GM19239 (cell line): ENCODE measurements around the gene FAM120B.

Experiments used
- DNase-seq: peaks from one replicate; pipeline ENCODE4 v3.0.0; 2011; ENCODE audit warnings: low spot score; ENCODE audit not compliant: insufficient read length
- FAIRE-seq: peaks from 2 replicates; lab custom pipeline; 2011; peaks lifted over from hg19 to GRCh38; lab: Jason Lieb, UNC

FAM120B gene

DNA sequence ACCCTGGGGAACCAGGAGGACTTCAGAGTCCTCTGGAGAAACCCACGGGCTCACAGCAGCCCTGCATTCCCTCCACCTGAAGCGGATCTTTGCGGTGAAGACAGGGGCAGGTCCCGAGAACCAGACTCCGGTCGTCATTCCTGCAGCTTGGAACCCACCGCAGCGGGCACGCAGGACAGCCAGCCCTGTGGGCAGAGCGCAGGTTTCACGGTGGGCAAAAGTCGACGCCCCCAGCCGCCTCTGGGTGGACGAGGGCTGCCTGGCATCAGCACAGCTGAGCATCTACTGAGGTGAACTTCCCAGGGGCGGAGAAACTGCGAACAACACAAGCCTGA, 128.2 kb downstream of the FAM120B start:
- no peak for FAIRE-seq

DNA sequence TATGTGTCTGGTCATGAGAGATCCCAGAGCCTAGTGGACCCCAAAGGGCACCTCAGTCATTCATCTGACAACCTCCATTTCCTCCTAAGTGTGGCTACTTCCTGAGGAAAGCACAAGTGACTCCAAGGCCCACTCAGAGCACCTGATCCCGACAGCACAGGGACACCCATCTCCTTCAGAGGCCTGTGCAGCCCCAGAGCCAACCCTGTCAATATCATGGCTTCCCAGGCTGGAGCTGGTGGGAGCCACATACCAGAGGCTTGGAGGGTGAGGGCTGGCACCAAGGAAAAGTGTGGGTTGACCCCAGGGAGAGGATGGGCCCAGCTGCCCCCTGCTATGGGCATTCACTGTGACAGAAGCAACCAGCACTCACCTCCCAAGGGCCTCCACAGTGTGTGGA, 129.2 kb downstream of the FAM120B start:
- FAIRE-seq, result no peak
- DNase-seq, result no peak

More for the DNA sequence above, 128.2 kb downstream of the FAM120B start:
- DNase-seq, result no peak

DNA sequence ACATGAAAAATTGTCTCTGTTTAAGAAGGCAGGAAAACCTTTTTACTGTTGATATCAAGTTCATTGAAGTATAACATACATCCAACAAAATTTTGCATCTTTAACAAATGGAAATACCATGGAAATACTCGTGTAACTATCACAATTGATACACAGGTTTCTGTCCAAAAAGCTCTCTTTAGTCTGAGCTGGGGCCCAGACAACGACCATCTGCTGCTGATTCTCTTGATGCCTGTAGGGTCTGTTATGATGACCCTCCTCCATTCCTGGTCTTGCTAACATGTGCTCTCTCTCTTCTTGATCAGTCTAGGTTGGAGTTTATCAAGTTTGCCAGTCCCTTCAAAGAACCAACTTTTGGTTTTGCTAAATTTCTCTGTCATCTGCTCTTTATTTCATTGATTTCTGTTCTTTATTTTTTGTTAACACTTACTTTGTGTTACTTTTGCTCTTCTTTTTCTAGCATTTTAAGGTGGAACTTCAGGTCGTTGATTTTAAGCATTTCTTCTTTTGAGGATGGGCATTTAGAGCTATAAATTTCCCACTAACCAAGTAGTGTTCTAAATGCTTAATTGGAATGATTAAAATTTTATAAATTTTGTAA, 129.8 kb downstream of the FAM120B start:
- no peak for FAIRE-seq
- no peak for DNase-seq

DNA sequence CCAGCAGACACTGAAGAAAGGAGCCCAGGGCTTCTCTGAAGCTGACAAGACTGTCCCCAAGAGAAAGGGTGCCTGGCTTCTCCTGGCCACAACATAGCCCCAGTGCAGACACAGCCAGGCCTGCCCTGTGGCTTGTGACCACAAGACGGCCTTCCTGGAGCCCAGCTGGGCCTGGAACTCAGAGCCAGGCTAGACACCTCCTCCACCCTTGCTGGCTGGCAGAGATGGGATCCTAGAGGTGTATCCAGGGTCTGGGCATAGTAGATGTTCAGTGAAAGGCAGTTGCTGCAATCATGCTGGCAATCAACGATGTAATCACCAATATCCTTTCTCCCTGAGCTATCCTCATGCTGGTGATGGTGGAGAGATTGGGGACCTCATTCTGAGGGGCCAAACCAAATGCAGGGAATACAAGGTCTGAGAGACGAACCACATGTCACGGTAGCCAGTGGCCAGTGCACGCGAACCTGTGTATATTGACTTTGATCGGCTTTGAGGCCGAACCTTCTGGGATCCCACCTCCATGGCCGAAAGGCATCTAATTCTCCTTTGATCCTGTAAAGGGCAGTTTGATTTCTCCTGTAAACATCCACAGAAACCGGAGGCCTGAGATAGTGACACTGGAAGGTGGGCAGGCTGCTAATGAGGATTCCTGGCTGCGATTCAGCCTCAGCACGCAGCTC, 131.3 kb downstream of the FAM120B start:
- no peak for FAIRE-seq
- no peak for DNase-seq

DNA sequence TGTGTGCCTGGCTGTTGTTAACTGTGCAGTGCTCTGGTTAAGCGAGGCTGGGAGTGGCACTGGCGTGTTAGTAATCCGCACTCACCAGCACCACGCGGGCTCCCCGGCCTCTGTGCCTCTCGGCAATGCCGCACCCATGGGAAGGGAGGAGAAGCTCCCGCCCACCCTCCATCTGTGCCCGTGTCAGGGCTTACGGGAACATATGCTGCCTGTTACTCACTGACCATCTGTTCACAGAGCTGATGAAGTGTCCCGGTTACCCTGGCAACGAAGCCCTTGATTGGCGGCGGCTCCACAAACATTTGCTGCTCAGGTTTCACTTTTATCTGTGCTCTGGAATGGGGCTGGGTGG, 131.8 kb downstream of the FAM120B start:
- peak; percentile 60 for DNase-seq
- peak; percentile 57 for FAIRE-seq

DNA sequence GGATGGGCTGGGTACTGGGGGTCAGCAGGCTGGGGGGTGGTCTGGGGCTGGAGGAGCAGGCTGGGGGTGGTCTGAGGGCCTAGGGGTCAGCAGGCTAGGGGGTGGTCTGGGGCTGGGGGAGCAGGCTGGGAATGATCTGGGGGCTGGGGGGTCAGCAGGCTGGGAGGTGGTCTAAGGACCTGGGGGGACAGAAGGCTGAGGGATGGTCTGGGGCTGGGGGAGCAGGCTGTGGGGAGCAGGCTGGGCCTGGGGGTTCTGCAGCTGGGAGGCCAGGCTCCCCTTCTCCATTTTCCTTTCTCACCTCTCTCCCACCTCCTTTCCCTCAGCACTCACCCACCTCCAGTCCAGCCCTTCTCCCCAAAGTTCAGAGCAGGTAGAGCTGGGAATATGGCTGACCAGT, 132.3 kb downstream of the FAM120B start:
- no peak for DNase-seq
- FAIRE-seq, result no peak

DNA sequence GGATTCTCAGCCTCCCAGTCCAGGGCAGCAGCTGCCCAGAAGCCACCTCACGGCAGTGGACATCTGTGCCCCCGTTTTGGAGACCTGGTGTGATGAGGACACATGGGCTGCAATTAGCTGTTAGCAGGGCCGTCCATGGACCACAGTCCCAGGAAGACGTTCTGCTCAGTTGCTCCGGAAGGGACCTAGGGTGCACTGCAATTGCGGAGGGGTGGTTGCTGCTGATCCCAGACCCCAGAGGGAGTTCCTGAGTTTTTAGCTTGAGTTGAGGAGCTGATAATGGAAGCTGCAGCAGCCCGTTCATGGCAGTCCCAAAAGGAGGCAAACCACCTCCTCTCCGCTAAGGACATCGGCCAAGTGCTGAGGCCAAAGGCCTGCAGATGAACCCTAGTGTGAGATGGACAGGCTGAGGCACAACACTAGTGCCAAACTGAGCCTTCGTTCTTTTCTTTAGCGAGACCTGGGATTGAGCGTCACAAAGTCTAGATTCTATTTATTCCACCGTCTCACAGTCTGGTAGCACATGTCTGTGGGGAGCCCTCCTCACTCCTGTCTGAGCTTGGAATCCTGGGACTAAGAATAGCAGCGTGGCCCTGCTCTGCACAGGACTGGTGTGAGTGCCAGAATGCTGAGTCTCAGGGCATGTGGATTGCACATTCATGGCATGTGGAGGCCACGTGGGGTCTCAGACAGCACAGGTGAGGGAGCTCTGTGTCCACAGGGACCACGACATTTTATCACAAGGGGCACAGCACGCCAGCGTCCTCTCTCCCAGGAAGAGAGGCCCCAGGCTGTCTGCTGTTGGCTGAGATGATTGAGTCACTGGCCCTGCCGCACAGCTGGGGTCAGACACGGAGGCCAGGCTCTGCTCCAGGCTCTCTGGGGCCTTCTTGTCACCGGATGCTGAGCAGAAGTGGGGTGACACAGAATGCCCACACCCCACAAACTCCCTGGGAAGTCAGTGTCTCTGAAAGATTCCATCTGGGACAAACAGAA, 133.1 kb downstream of the FAM120B start:
- no peak for FAIRE-seq
- DNase-seq, result no peak

DNA sequence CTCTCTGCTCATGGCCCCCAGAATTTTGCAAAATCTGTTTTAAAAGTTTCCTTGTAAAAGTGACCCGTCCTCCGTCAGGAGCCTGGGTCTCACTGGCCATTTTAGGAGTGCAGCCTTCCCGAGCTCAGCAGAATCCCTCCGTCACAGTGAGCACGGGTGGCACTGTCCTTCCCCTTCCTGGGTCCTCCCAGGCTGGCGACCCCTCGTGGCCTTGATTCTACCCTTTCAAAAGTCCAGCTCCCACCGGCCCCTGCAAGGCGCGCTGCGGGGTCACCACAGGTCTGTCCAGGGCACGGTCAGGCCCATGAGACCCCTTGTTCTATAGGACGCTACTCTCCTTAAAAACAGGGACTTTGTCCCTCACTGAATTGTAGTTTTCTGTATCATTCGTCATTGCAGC, 133.9 kb downstream of the FAM120B start:
- no peak for DNase-seq
- no peak for FAIRE-seq

DNA sequence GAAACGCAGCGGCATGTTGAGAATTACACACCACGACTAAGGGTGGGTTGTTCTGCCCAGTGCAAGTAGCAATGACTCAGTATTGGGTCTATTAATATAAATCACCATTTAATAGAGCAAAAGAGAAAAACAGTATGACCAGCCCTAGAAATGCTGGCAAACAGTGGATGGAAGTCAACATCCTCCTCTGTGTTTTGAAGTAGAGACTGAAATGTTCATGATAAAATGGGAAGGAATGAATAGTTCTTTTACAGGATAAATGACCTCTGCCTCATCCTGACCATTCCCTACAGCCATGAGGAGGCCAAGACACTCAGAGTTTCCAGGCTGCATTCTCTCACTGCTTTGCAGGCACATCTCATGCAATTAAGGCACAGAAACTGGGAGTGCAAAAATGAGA, 134.8 kb downstream of the FAM120B start:
- no peak for DNase-seq
- no peak for FAIRE-seq

DNA sequence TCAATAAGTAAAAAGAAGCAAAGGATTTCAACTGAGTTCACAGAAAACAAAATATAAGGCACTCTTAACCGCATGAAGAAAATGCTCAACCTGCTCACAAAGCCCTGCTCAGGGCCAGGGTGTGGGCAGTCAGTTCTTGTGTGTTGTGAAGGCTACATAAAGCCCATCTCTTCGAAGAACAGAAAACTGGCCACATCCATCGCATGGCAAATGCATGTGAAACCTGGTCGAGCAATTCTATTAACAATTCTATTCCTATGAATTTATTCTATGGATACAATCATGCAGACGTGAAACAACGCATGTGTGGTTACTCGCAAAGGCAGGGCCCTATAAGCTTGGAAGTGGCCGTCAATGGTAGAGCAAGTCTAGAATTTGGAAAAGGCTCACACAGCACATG, 136.0 kb downstream of the FAM120B start:
- FAIRE-seq (no peak), DNase-seq (no peak)

DNA sequence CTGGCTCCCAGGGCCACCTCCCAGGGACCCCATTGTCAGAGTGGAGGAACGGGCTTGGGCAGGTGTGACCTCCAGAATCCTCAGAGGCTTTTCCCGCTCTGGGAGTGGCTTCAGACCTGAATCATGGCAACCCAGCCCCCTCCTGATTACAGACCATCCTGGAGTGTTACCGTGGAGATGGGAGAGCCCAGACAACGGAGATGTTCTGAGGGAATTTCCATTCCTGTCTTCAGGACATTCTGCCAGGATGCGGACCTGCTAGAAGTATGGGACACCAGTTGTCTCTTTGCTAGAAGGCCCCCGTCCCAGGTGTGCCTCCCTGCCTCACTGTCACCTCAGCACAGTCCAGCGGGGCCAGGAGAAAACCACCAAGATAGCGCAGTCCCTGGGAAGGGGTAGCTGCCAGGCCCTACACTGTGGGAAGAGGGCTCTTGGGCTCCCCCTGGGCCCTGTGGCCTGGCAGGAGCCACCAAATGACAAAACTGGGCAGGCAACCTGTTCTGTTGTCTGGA, 136.6 kb downstream of the FAM120B start:
- FAIRE-seq, result no peak
- no peak for DNase-seq

DNA sequence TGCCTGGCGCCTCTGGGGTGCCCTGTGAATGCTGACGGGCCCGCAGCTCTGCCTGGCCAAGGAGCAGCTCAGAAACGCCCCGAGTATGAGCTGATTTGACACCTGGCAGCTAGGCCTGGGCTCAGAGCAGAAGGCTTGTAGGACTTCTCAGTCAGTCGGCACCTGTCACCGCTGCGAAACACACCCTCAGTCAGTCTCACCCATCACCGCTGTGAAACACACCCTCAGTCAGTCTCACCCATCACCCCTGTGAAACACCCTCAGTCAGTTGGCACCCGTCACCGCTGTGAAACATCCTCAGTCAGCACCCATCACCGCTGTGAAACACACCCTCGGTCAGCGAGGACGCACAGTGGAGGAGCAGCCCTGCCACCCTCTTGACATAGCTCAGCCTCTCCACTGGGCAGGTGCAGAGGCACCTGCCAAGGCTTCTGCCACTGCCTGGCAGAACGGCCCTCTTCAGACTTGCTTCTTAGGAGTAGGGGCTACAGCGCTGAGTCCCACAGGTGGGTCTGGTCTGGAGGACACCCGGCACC, 137.6 kb downstream of the FAM120B start:
- no peak for FAIRE-seq
- no peak for DNase-seq

DNA sequence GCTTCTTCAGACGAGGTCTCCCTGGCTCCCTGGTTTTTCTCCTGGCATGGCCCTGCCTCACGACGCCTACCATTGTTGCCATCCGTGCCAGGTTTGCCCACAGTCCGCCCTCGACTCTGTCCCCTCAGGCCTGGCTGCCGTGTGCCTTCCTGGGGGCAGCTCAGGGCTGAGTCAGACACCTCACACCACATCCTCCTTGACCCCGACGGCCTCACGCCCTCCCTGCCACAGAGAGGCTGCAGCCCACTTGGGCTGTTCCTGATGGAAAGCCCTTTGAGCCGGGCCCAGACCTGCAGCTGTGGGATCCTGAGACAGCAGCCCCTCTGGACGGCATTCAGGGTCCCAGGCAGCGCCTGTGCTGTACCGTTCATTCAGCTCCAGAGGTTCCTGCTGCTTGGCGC, 138.3 kb downstream of the FAM120B start:
- no peak for DNase-seq
- FAIRE-seq, result no peak

DNA sequence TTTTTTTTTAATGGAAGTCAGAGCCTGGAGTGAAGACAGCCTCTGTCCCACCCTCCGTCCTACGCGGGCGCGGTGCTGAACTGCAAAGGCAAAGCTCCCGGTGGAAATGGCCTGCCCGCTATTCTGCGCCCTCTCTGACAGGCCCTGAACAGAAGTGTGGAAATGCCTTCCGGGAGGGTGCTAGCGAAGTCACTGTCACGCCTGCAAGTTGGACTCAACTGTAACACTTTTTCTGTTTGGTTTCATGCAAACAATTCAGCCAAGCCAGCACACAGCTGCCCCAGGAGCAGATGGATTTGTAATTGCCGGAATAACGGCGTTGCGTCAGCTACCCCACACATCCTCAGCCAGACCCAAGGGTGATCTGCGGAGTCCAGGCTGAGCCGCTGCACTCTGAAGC, 138.9 kb downstream of the FAM120B start:
- FAIRE-seq, result no peak
- no peak for DNase-seq

DNA sequence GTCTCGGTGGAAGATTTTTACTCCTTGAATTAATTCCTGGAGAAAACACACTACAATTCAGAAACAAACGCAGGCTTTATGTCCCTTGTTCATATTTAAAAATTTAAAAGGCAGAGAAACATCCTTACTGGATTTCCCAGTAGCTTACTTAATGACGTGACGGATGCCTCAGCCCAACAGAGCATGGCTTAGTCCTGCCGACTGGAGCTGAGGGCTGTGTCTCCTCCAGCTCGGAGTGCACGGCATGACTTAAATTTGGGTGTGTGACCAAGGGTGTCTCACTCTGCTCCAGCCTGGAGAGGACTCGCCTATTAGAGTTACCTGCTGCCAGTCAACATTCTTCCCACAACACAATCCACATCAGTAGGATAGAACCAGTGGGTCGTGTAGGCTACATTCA, 139.4 kb downstream of the FAM120B start:
- FAIRE-seq (no peak), DNase-seq (no peak)

DNA sequence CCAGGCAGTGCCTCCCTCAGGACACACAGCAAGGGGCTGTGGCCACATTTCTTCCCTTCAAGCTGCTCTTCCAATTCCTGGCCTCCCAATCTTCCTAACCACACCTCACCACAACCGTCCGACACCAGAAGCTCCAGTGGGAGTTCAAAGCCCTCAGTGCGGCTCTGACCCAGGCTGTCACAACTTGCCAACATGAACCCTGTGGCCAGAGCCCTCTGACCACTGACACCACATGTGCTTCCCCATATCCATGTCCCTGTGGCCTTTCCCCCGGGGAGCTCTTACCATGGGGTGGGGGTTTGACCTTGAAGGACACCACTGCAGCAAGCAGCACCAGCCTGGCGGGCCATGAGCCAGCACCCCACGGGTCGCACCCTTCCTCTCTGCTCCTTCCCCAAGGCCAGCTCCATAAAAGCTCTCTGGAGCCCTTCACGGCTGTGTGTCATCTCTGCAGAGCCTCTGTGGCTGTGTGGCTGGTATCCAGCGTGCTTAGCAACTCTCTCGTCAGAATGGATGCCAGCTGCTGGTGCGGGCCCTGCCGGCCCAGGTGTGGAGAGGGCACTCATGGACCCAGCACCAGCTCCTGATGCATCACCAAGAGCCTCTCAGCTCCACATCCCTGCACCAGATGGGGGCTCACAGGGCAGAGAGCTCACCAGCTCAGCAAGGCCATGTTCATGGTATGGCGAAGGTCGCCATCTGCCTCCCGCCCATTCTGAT, 140.4 kb downstream of the FAM120B start:
- FAIRE-seq (no peak), DNase-seq (no peak)

DNA sequence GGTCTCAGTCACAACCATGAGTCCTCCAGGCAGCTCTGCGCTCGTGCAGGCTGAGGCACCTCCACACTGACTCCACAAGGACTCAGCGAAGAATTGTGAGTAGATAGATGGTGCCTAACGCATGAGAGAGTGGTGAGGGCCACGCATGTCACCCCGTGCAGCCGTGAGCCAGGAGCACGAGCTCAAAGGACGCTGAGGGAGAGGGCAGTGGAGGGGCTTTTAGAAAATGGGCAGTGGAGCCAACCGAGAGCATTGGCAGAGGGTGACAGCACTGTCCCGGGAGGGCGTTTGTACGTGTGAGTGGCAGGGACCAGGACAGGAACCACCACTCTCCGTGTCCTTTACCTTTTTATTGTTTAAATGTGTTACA, 141.0 kb downstream of the FAM120B start:
- no peak for FAIRE-seq
- DNase-seq, result no peak

DNA sequence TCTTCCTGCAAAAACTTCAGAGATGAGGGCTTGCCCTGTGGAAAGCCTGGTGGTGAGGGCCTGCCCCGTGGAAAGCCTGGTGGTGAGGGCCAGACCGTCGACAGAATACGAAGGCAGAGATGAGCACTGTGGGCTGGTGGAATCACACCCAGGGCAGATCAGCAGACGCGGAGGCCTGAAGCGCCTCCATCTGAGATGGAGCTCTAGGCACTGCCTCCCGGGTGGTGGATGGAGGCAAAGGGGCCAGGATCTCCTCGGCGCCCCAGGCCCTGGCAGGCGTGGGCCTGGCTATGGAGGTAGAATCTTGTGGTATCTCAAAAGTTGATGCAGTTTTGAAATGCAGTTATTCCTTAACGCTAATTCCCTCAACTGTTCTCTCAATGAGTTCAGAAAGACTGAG, 141.8 kb downstream of the FAM120B start:
- no peak for DNase-seq
- FAIRE-seq, result no peak

DNA sequence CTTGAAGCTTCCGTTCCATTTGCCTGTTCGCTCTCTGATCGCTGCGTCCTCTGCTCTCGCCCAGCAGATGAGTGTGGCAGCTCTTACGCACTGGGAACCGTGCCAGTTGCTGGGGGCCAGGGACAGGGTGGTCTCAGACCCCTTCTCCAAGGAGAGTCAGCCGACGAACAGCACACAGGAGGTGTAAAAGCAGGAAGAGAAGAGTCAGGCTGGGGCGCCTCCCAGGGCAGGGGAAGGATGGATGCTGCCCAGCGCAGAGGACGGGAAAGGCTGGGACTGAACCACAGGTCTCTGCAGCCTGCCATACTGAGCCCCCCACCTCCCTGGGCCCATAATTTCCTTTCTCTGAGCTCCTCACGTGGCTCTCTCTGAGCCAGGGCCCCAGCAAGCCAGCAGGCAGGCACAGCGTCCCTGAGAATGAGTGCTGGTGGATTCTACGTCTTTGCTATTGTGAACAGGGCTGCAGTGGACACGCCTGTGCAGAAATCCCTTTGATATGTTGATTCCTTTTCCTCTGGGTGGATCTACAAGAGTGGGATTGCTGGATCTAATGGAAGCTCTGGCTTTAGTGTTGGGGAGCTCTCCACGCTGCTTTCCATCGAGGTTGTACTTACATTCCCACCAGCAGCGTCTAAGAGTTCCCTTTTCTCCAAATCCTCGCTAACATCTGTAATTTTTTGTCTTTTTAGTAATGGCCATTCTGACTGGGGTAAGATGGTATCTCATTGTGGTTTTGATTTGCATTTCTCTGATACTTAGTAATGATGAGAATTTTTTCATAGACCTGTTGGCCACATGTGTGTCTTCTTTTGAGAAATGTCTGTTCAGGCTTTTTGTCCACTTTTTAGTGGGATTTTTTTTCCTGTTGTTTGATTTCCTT, 142.4 kb downstream of the FAM120B start:
- DNase-seq (no peak), FAIRE-seq (no peak)
